Left ventricle myocardium superior (tissue), 1 donor: Measurements from ENCODE around the gene ZBTB24. TPM values are rescaled to one million over a fixed set of nuclear protein-coding genes. Genes with fewer than 3 reads are reported as not detected.

Experiments
- ATAC-seq: fragments of 200-7000 bp; cut with Tn5 transposase; one replicate; pipeline ENCODE4 v1.9.1; 2020; ENCODE audit warnings: mild to moderate bottlenecking, moderate library complexity
- DNase-seq: peaks from one replicate; pipeline ENCODE4 v3.0.0-alpha.2; 2020
- intact Hi-C: fragments of 100-400 bp; cut with micrococcal nuclease; formaldehyde crosslinking; loops from one replicate; pipeline ENCODE4 v1.11.0; 2022
- total RNA-seq: library from RNA; stranded (reverse); fragmentation: NEBNext Ultra II Directional; extraction: Animal tissue kit (Norgen Biotek cat#: 25700); gene quantifications from one replicate; pipeline ENCODE4 v1.2.1, GENCODE V29; 2021
- donor health status: DM: no; HTN: yes; CAD: no; lungs with severe emphysema.

Gene ZBTB24
- total RNA-seq, 1 donor from 2014 or later = 3.4 TPM

GRCh38 chr6:109503327-109504224 lies 20.6 kb upstream of the ZBTB24 start:
- no peak for DNase-seq
- intact Hi-C loops = no loop called here
- ATAC-seq = no peak

- DNase-seq (no peak), ATAC-seq (no peak)
- intact Hi-C loops = no loop called here
Observed at GRCh38 chr6:109498936-109499335, 15.9 kb upstream of the ZBTB24 start.

- DNase-seq = no peak
- intact Hi-C loops = no loop called here
- no peak for ATAC-seq
Observed at GRCh38 chr6:109498052-109498451, 15.0 kb upstream of the ZBTB24 start.

GRCh38 chr6:109496036-109496772 lies 13.2 kb upstream of the ZBTB24 start:
- intact Hi-C loops = no loop called here
- ATAC-seq (no peak), DNase-seq (no peak)

DNA sequence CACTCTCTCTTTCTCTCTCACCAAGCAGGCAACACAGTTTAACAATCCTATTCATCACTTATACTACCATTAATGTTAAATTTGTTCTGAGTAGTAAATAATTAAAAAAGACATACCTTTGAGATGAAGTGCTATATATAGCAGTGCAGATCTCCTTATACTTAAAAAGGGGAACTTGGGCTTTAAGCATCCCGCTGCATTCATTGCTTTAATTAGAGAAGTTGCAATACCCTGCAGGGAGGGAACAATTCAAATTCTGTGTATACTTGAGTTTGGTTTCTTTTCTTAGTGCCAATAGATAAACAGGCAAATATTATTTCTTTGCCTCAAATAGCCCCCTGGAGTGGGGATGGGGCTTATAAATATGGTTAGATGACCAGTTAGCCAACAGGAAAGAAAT lies 10.8 kb upstream of the ZBTB24 start:
- intact Hi-C loops = no loop called here
- no peak for DNase-seq
- ATAC-seq = no peak

DNA sequence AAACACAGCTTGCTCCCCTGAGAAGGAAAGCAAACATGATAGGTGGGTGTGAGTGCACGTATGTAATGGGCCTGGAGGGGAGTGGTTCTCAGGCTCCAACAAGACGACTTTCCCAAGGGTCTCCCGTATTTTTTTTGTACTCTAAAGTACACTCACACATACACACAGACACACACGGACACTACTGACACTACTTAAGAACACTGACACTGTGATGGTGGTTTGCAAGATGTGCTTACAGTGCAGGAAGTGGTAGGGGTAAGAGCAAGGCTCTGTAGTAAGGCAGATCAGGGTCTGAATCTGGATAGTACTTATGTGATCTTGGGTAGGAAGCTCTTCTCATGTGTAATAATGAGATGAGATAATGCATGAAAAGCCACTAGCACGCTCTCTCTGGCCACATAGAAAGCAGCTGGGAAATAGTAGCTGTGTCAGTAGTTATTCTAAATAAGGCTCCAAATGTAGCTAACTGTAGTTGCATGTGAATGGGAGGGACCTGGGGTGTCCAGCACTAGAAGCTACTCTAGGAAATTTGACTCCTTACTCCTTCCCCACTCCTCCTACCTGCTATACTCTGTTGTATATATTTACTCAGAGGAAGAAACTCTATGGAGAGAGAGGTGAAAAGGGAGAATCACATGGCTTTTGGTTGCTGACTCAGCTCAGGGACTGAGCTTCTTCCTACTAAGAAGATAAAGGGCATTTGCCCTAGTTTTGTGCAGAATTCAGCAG lies 8.4 kb upstream of the ZBTB24 start:
- no peak for ATAC-seq
- intact Hi-C loops = no loop called here
- no peak for DNase-seq

GRCh38 chr6:109490713-109491112 lies 7.7 kb upstream of the ZBTB24 start:
- no peak for ATAC-seq
- intact Hi-C loops = no loop called here
- DNase-seq = no peak

DNA sequence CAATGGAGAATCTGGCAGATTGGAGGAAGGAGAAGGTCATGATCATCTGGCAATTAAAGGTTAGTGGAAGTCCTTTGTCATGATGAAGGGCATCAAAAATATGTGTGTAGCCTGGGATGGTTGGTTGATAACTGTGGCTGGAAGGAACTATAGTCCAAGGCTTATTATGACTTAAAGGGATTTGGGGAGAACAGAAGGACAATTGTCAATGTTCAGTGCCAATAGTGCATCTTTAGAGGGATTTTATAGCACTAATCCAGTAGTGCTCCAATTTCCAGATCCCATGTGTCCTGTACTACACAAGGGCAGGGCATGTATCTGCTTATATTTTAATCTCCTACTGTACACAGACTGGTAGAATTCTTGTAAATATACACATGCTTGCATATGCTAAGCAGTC lies 5.0 kb upstream of the ZBTB24 start:
- ATAC-seq (no peak), DNase-seq (no peak)
- intact Hi-C loops = no loop called here

DNA sequence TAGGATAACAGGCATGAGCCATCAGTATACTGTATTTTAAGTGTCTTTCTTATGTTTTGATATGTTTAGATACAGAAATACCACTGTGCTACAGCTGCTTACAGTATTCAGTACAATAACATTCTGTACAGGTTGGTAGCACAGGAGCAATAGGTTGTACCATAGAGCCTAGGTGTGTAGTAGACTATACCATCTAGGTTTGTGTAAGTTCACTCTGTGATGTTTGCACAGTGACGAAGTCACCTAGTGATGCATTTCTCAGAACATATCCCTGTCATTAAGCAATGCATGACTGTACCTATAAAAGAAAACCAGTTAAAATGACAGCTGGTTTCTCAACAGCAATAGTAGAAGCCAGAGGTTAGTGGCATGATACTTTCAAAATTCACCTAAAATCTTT lies 3.0 kb upstream of the ZBTB24 start:
- intact Hi-C loops = no loop called here
- DNase-seq (no peak), ATAC-seq (no peak)

- intact Hi-C loops = no loop called here
- DNase-seq (no peak), ATAC-seq (no peak)
Observed at GRCh38 chr6:109485266-109485935, 2.4 kb upstream of the ZBTB24 start.

DNA sequence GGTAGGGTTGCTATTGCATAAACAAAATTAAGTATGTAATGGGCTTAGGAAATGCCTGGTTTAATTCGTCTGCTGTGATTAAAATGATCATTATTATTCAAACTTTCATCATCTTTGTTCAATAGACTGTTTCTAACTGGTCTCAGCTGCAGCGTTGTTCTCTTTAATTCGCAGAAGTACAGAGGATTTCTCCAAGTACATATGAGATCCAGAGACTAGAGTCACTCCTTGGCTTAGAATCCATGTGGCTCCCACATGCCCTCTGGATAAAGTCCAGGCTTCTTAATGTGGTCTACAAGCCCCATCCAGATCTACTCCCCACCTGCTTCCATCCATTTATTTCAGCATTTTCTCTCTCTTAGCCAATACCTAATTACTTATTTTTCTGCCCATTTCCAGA lies 1.1 kb upstream of the ZBTB24 start:
- no peak for DNase-seq
- intact Hi-C loops = no loop called here
- no peak for ATAC-seq

DNA sequence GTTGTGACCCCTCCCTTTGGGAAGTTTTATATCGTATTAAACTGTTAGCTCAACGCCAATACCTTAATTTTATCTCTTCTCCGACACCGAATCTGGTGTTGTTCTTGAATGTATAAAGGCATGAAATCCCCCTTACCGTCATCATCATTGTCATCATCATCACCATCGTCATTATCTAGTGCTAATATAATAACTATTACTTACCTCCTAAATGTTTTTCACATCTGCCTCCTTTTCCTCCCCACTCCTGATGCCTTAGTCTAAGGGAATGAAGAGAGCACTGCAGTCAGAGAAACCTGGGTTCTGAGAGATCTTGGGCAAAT lies 677 bp upstream of the ZBTB24 start:
- no peak for DNase-seq
- intact Hi-C loops = no loop called here
- no peak for ATAC-seq

DNA sequence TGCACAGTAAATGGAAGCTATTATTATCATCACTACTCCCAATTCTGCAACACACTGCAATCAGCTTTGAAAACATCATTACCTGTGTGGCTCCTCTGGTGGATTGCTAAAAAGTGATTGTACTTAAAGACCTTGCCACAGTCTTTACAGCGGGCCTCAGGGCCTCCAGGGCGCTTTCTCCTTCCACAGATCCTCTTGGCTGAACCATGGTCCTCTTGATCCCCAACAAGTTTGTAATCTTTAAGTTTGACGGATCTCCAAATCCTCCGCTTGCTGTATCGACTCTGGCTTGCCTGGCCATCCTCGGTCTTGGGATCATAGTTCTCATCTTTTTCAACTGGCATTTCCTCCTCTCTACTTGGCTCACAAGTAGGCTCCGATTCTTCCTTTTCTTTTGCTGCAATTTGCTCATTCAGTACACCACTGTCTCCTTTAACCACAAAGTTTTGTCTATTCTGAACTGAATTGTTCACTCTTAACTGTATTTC lies 2.0 kb downstream of the ZBTB24 start:
- ATAC-seq (no peak), DNase-seq (no peak)
- intact Hi-C loops = no loop called here

DNA sequence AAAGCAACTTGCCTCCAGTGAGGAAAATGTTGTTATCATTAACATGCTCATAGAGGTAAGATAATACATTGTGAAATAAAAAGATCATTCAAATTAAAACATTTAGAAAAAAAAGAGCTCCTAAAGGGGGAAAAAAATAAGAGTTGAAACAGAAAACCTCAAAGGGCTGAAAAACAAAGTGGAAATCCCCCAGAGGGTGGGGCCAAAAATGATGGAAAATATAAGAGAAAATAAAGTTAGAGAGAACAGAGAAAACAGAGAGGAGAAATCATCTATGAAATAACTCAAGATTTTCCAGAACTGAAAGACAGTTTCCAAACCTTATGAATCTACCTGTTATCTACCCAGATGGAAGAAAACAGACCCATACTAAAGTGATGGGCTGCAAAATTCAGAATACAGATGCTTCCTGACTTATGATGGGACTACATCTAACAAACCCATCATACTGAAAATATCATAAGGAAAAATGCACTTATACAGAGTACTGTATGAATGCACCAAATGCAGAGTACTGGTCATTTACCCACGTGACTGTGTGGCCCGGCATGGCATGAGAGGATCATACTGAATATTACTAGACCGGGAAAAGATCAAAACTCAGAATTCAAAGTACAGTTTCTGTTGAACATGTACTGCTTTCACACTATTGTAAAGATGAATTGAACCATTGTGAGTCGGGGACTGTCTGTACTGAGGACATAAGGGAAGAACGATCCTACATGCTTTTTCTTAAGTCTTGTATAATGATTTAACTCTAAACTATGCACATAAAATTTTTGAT lies 4.0 kb downstream of the ZBTB24 start:
- intact Hi-C loops = no loop called here
- DNase-seq = no peak
- no peak for ATAC-seq

DNA sequence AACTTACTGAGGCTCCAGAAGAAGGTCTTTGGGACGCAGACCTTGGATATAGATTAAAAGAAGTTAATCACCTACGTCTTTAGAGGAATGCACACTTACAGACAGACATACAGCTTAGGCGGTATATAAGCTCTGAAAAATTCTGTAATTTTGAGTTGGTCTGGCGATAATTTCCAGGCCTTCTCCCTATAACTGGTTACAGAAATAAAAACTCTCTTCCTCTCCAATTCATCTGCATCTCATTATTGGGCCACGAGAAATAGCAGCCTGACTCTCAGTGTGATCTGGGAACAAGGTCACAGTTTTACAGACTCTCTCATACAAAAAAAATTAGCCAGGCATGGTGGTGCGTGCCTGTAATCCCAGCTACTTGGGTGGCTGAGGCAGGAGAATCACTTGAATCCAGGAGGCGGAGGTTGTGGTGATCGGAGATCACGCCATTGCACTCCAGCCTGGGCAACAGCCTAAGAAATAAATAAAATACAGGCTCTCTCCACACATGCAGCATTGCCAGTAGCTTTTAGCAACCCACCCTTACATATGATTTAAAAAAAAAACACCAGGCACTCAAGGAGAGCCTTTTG lies 4.7 kb downstream of the ZBTB24 start:
- DNase-seq = no peak
- ATAC-seq = no peak
- intact Hi-C loops = no loop called here

GRCh38 chr6:109477725-109478124 lies 5.3 kb downstream of the ZBTB24 start:
- intact Hi-C loops = no loop called here
- no peak for ATAC-seq
- DNase-seq = no peak

GRCh38 chr6:109477184-109477583 lies 5.8 kb downstream of the ZBTB24 start:
- no peak for DNase-seq
- ATAC-seq = no peak

DNA sequence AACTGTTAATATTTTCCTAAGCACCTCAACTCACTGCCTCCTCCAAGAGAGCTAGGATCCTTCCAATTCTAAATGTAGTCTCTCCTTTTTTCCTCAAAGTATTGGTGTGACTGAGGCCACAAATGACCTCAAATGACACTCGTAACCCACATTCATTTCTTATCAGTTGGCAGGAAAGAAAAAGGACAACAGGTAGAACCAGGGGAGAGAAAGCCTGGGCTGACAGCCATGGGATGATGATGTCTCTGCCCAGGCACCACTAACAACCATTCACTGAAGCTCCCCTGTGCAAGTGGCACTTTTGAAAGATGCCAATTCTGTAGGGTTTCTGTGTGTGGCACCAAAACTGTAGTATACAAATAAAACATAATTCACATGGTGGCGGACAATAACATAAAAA lies 7.4 kb downstream of the ZBTB24 start:
- intact Hi-C loops = no loop called here
- no peak for DNase-seq

More at GRCh38 chr6:109477184-109477583, 5.8 kb downstream of the ZBTB24 start:
- intact Hi-C loops = no loop called here

More for the DNA sequence above, 7.4 kb downstream of the ZBTB24 start:
- peak; percentile 38 for ATAC-seq
